Esophagus squamous epithelium (tissue), 4 donors: ENCODE measurements around the gene POLR1G.

Source experiments
- POLR2A ChIP-seq, 4 donors: fragments of 450-650 bp; IDR thresholded peaks; one replicate each; pipeline ENCODE4 v1.6.1; 2017; ENCODE audit warnings: antibody characterized with exemption in 4 of 4, mild to moderate bottlenecking in 4 of 4, moderate library complexity in 3 of 4
- TF ChIP-seq, protein P1 (sequence below), 6 experiments: fragments of 450-650 bp in 4 of 6; fragments of 200-600 bp in 2 of 6; sonication (generic) in 2 of 6; IDR thresholded peaks; one replicate each; pipeline ENCODE4 v1.5.1; 2016 to 2019; ENCODE audit warnings: antibody characterized with exemption in 6 of 6, mild to moderate bottlenecking in 4 of 6, moderate library complexity in 4 of 6

DNA sequence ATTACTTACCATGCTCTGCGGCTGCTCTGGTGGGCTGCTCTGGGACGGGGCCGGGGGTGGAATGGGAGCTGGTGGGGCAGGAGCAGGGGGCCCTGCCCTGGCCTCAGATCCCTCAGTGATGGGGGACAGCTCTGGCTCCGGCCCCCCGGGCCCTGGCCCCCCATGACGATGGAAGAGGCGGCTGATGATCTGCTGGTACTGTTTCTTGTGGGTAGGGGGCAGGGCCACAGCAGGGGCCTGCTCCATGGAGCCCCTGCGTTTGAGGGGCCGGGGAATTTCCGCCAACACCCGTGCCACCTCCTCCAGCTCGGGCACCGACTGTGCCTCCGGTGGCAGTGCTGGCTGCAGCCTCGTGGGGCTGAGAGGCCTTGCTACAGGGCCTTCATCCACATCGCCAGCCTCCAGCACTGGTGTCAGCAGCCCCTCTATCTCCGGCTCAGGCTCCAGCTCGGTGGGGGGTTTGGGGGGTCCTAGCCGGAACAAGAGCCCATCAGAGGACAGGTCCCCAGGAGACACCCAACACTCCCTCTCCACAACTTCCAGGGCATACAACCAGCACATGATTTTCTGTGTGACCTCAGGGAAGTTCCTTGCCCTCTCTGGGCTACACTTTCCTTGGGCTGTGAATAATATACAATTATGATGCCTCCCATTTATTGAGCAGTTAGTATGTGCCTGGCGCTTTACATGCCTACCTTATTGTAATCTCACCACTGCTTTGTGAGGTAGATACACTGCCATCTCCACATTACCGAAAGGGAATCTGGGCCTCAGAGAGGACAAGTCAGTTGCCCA lies 14.4 kb upstream of the POLR1G start:
- TF ChIP-seq, protein P1, sequence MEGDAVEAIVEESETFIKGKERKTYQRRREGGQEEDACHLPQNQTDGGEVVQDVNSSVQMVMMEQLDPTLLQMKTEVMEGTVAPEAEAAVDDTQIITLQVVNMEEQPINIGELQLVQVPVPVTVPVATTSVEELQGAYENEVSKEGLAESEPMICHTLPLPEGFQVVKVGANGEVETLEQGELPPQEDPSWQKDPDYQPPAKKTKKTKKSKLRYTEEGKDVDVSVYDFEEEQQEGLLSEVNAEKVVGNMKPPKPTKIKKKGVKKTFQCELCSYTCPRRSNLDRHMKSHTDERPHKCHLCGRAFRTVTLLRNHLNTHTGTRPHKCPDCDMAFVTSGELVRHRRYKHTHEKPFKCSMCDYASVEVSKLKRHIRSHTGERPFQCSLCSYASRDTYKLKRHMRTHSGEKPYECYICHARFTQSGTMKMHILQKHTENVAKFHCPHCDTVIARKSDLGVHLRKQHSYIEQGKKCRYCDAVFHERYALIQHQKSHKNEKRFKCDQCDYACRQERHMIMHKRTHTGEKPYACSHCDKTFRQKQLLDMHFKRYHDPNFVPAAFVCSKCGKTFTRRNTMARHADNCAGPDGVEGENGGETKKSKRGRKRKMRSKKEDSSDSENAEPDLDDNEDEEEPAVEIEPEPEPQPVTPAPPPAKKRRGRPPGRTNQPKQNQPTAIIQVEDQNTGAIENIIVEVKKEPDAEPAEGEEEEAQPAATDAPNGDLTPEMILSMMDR (IDR thresholded peaks at IDR 0.05): no peak
- TF ChIP-seq POLR2A (IDR thresholded peaks at IDR 0.05): no peak
